Measurements from ENCODE around the gene POLE3.
"Not testable (repeated sequence)": the region's sequence is repeated elsewhere in the genome, so short reads cannot be mapped to it uniquely, and the experiment has no call there.

POLE3 gene, protein sequence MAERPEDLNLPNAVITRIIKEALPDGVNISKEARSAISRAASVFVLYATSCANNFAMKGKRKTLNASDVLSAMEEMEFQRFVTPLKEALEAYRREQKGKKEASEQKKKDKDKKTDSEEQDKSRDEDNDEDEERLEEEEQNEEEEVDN

DNA sequence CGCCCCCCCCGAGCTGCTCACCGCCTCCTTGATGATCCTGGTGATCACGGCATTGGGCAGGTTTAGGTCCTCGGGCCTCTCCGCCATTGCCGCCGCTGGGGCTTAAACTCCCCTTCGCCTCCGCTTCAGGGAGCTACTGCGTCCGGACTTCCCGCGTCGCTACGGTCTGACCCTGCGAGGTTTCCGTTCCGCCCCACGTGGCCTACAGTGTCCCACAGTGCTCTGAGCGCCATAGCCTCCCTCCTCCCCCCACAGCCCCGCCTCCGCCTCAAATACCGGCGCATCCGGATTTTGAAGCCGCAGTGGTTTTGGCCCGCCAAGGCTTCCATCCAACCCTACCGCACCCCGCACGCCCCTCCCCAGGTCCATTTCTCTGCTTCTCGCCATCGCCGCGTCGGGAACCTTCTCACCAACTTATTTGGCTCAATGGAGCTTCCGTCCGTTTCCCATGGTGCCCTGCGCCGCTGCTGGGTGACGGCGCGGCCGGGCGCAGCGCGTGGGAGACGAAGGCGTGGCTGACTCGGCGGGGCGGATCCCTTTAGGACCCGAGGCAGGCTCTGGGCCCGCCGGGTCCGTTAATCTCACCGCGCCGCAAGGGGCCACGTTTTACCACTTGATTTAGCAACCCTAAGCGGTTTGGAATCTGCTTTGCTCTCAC lies at the start of gene POLE3, which contains the start of gene C9orf43:
Gene POLE3 (minus strand): TSS at position 469 of the 658 bp plus-strand sequence. CDS start 382 bp downstream, at position 87.
Gene C9orf43 (plus strand): TSS at position 541 of the 658 bp plus-strand sequence. CDS start 2,747 bp downstream, outside the sequence.
- DNase-seq: peak; percentile 97

DNA sequence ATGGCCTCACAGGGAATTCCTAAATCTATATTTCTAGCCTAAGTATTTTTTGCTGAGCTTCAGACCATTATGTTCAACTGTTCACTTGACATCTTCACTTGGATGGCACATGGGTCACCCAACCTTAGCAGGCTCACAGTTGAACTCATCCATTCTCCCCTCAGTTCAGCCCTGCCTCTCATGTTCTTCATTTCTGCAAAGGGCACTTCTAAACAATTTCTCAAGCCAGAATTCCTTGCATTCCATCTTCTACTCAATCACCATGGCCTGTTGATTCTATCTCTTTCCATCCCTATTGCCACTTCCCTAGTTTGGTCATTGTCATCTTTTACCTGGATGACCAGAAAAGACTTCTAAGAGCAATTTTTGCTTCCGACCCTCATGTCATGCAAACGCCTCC lies 45.8 kb upstream of the POLE3 start:
- DNase-seq: peak; percentile 60

DNA sequence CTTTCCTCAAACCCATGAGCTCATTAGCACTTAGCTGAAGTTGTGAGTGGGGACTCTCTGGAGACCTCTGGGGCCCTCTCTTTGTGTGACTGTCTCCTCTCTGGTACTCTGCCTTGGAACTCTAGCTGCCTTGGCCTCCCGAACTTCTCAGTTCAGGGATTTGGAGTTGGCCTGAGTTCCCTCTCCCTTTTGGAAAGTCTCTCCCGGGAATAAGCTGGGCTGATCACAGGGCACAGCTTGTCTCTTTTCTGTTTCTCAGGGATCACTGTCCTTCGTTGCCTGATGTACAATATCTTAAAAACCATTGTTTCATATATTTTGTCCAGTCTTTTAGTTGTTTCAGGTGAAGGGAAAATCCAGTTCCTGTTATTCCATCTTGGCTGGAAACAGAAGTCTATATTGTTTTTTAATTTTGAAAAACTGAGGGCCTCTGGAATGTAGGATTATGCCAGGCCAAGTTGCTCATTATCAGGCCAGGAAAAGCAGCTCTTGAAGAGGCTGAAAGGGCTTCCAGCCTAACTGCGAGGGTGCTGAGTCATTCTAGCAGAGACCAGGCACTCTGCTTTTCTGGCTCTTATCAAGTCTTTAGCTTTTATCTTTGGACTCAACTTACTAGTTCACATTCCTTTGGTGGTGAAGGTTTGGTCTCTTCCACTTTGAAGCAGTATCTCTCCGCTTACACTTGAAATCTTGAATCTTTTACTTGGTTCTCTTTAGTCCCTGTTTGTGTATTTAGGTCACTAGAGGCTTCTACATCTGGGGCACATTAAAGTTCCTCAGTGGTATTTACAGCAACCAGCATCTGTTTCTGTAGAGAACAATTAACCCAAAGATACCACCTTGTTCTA lies 44.7 kb upstream of the POLE3 start:
- peak; percentile 86 for DNase-seq

DNA sequence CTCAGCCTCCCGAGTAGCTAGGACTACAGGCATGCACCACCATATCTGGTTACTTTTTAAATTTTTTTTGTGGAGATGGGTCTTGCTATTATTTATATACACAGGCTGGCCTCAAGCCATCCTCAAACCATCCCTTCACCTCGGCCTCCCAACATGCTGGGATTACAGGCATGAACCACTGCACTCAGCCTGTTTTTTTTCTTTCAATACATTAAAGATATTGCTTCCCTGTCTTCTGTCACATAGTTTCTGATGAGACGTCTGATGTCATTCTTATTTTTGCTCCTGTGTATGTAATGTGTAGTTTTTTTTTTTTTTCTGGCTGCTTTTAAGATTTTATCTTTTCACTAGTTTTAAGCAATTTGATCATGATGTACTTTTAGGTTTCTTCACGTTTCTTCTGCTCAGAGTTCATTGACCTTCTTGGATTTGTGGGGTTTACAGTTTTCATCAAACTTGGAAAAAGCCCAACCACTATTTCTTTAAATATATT lies 41.7 kb upstream of the POLE3 start:
- DNase-seq: no peak

DNA sequence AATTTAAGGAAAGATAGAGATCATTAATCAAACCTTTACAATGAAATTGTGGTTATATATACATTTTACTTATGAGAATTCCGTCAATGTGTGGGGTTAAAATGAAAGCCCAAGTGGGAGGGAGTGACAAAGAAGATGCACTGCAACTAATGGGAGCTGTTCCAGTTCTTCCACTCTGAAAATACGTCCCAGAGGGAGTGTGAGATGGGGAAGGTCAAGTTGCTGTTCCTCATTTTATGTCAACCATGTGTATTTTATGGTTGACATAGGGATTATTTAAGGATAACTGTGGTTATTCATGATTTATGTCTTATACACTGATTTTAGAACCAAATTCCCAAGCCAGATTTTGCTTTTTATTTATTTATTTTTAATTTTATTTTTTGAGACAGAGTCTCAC lies 38.9 kb upstream of the POLE3 start:
- DNase-seq: no peak

DNA sequence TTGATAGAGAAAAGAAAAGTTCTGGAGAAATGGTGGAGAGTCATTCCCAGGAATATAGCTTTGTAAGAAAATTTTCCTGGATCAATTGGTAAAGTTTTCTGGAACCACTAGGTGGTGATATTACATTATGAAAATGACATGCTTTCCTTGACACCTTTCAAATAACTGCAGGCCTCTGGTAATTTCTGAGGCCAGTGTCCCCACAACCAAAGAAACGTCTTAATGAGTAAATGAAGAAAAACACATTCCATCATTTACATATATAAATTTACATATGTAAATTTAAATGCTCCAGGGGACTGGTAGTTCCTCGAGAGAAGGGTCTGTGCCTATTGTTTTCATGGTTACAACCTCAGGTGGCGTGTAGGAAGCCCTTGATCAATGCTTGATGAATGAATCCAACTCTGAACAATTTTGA lies 35.9 kb upstream of the POLE3 start:
- DNase-seq: peak; percentile 47

DNA sequence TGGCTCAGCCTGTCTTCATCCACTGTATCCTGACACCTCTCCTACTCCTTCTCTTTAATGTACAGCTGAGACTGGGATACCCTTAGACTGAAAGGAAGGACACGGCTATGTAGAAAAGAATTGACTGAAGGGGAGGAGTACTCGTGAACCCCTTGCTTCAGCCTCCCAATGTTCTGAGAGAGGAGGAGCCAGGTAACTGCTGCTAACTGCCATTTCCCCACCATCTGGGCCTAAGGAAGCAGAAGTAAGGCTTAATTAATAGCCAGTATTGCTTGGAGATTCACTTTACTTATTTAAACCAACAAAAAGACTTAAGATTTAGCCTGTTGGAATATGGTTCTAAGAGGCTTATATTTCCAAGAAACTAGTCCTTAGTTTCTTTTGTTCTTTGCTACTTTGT lies 34.3 kb upstream of the POLE3 start:
- no peak for DNase-seq

DNA sequence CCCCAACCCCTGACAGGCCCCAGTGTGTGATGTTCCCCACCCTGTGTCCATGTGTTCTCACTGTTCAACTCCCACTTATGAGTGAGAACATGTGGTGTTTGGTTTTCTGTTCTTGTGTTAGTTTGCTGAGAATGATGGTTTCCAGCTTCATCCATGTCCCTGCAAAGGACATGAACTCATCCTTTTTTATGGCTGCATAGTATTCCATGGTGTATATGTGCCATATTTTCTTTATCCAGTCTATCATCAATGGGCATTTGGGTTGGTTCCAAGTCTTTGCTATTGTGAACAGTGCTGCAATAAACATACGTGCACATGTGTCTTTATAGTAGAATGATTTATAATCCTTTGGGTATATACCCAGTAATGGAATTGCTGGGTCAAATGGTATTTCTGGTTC lies 27.2 kb upstream of the POLE3 start:
- not testable (repeated sequence) for DNase-seq

DNA sequence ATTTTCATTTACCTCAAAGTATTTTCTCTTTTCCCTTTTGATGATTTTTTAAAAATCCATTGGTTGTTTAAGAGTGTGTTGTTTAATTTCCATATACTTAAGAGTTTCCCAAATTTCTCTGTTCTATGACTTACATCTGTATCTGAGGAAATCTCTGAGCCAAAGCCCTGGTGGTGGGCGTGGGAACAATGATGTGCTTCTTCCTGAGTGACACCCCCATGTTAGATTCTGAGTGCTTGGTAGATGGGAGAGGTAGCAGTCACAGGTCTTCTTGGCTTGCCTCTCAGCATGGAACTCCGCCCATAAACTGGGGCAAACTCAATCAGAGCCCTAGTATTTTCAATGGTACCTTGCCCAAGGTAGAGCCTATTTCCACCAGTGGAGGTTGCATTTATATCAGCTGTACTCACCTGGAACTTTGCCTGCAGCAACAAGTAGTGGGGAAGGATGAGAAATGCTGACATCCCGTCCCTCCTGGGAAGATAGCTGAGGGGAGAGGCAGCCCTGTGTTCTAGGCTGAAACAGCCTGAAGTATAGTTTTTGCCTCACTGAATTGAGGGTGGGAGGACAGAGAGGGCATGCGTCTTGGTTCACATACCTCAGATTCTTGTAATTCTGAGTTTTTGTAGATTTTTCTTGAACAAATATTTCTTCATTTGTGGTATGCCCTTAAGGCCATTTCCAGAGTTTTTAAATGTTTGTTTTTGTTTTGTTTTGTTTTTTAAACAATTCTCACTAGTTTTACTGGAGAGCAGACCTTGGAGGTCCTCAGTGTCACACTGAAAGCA lies 26.4 kb upstream of the POLE3 start:
- peak; percentile 55 for DNase-seq

DNA sequence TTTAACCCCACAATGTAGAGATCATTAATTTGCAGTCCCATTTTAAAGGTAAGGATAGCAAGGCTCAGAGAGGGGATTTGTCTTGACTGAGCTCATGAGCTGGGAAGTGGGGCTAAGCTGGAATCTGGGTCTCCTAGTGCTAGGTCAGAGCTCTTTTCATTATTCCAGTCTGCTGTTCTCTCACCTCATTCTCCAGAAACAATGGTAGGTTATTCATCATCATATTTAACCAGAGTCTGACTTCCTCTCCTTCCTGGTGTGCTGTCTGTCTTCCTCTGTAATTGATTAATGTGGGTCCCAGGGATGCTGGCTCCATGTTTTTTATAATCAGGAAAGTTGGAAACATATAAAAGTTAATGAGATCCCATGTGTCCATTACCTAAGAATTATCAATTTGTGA lies 20.7 kb upstream of the POLE3 start:
- no peak for DNase-seq

DNA sequence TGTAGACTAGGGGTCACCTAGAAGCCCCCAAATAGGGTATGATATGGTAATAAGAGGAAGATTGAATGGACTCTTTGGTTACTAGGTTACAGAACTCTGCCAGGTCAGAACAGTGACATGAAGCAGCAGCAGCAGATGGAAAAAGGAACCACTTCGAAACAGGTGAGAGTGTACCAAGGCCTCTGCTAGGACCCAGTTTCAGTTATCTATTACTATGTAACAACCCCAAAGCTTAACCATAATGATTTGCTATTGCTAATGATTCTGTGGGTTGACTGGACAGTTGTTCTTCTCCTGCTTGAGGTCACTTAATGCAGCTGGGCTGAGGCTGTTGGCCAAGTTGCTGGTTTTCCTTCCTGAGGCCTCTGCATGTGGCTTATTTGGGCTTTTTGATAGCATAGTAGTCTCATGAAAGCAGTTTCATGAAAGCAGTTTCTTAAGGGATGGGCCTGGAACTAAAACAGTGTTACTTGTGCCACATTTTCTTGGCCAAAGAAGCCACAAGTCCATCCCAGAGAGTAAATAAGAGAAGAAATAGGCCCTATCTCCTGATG lies 17.7 kb upstream of the POLE3 start:
- DNase-seq: no peak

DNA sequence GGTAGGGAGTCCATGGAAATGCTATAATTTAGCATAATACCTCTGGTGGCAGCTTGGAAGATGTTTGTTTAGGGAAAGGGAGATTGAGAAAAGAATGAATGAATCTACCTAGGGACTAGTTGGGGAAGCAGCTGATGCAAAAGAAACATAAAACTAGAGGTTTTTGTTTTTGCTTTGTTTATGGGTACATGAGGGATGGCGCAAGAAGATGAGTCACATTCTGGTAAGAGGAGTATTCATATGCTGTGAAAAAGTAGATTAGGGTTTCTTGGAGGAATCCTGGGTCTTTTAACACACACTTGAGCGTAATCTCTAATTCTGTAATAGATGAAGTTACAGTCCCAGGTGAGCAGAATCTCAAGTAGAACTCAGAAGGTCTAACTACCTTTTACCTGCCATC lies 17.2 kb upstream of the POLE3 start:
- peak; percentile 32 for DNase-seq

DNA sequence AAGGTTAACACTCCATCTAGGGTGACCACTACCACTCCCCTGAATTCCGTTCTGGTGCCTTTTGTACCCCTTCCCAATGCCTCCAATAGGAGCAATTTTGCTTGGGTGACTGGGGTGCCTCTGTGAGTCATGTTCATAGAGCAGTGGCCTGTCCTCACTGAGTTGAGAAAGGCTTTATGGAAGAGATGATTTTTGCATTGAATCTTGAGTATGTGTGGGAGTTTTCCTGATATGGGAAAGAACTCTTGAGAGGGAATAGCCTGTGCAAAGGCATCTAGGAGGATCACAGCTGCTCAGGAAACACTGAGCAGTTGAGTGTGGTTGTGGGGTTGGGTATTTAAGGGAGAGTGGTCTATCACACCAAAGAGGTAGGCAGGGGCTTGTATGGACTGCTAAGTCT lies 16.2 kb upstream of the POLE3 start:
- no peak for DNase-seq

DNA sequence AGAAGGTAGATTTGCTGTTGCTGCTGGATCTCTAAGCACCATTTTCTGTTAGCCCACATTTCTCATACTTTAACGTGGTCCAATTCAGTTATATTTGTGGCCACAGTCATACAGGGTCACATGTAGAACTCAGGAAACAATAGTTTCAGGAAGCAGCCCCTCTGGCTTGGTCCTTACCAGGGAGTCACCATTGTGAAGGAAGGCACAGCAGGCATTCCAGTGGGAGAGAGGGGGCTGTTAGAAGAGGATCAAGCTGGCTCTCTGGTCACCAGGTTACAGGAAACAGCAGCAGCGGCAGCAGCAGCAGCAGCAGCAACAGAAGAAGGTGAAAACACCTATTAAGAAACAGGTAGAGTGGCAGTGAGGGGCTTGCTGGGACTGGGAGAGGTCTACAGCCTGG lies 14.6 kb upstream of the POLE3 start:
- no peak for DNase-seq

DNA sequence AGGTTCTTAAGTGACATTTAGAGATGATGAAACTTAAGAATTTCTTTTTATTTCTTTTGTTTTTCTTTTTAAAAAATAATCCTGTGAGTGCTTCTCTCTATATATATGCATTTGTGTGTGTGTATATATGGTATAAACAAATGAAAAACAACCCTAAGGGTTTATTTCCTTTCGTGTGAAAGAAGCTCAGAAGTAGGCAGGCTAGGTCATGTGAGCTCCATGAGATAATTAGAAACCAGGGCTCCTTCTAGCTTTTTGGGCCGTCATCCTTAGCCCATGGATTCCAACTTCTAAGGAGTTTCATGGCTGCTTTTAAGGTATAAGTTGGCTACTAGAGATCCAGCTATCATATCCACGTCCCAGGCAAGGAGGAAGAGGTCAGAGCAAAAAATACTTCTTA lies 11.3 kb upstream of the POLE3 start:
- no peak for DNase-seq

DNA sequence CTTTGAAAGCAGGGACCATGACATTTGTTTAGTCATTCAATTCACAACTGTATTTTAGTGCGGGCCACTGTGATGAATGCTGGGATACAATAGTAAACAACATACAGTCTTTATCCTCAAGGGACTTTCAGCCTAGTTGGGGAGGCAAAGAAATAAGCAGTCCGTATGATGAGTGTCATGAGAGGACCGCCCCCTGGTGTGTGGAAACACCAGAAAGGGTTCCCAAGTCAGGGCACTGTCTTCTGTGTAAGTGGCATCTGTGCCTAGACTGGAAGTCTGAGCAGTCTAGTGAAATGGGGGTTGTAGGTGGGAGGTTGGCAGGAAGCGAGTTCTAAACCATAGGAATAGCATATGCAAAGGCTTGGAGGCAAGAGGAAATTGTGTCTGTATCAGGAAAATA lies 6.9 kb upstream of the POLE3 start:
- DNase-seq: no peak

DNA sequence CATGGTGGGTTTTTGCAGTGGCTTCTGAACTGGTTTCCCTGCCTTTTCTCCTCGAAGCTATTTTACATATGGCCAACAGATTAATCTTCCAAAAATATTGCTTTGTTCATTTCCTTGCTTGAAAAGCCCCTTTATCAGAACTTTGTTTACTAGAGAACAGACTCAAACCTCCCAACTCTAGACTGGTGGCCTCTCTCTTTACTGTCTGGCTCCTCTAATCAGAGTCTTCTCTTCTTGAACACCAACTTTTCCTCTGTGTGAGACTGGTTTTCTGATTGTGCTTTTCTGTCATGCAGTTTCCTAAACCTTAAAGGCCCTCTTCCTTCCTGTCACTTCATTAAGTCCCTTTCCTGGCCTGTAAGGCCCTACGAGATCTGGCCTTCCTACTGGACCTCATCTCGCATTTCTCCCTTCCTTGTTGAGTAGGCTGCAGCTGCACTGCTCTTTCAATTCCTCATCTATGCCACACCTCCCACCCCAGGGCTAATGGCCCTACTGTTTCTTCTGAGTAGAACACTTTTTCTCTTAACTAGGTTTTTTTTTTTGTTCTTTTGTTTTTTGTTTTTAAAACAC lies 5.8 kb upstream of the POLE3 start:
- no peak for DNase-seq

DNA sequence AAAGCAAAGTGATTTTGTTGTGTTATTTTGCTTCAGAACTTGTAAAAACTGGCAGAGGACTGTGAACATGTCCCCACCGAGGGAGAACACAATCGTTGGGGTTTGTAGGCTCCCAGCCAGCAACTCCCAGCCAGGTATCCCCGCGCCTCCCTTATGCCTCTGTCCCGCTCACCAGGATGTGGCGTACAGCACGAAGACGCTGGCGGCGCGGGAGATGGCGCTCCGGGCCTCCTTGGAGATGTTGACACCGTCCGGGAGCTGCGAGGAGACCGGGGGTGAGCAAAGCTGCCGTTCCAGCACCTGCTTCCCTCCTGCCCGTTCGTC lies 630 bp downstream of the POLE3 start:
- DNase-seq: no peak

DNA sequence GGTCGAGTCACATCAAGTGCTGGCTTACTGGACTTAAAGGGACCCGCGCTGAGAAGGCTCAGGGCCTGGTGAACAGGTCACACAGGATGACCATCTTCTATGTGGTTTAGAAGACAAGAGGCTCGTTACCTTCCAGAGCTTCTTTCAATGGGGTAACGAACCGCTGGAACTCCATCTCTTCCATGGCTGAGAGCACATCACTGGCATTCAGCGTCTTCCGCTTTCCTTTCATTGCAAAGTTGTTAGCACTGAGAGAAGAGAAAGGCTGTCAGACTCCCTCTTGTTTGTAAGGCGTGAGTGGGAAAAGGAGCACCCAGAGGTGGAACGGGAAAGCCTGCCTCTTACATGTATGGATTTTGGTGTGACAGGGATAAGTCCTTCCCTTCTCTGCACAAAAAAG lies 994 bp downstream of the POLE3 start:
- peak; percentile 13 for DNase-seq

DNA sequence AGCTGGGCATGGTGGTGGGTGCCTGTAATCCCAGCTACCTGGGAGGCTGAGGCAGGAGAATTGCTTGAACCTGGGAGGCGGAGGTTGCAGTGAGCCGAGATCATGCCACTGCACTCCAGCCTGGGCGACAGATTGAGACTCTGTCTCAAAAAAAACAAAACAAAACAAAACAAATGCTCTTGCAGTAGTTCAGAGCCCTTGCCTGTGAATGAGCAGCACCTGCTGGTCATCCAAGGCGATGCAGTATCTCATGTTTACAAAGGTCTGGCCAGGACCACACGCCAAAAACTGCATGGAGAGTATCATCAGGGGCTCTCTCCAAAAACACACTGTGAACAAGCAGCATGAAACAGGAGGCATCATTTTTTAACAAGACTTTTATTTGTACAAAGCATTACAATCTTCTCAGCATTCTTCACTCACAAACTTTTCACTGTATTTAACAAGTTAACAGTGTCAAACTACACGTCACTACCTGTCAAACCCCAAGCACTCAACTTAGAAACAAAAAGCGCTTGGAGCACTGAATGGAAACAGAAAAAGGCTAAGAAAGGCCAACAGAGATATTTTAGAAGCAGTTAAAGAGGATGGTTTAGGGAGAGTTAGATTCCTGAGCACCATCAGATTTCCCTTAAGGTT lies 3.5 kb downstream of the POLE3 start:
- DNase-seq: peak; percentile 65

DNA sequence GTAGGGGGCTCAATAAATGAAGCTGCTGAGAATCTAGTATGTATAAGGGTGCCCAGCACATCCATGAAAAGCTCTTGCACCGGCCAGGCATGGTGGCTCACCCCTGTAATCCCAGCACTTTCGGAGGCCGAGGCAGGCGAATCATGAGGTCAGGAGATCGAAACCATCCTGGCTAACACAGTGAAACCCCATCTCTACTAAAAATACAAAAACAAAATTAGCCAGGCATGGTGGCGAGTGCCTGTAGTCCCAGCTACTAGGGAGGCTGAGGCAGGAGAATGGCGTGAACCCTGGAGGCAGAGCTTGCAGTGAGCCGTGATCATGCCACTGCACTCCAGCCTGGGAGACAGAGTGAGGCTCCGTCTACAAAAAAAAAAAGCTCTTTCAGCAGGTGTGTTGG lies 4.1 kb downstream of the POLE3 start:
- not testable (repeated sequence) for DNase-seq

DNA sequence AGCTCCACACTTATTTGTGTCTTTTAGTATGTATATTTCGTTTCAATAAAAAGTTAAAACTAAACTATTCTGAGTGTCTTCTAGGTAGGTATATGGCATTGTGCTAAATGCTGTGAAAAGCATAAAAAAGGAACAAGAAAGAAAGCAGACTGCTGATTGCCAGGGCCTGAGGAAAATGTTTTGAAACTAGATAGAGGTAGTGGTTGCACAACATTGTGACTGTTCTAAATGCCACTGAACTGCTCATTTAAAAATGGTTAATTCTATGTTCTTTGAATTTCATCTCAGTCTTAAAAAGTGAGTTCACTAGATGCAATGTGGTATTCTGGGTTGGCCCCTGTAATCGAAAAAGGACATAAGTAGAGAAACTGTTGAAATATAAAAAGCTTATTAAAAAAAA lies 6.8 kb downstream of the POLE3 start:
- DNase-seq: no peak

Data from EL (cell line).